KMS-11 (cell line): ENCODE results near the gene AATF.

Experiments used
- H2AFZ ChIP-seq: fragments of 200-600 bp; sonication (generic); 2 replicates; pipeline ENCODE4 v1.6.1; 2016; ENCODE audit warnings: antibody characterized with exemption, mixed run types, low read depth
- H3K27ac ChIP-seq: fragments of 200-600 bp; sonication (generic); 2 replicates; pipeline ENCODE4 v1.6.1; 2016; ENCODE audit warnings: mild to moderate bottlenecking, mixed run types
- H3K27me3 ChIP-seq: fragments of 200-600 bp; sonication (generic); 2 replicates; pipeline ENCODE4 v1.6.1; 2017; ENCODE audit warnings: mild to moderate bottlenecking, low read depth, mixed run types, moderate library complexity; ENCODE audit not compliant: insufficient read depth
- H3K36me3 ChIP-seq: fragments of 200-600 bp; sonication (generic); 2 replicates; pipeline ENCODE4 v1.6.1; 2017; ENCODE audit warnings: mild to moderate bottlenecking, mixed run types; ENCODE audit not compliant: insufficient read depth
- H3K4me1 ChIP-seq: fragments of 200-600 bp; sonication (generic); 2 replicates; pipeline ENCODE4 v1.6.1; 2016; ENCODE audit warnings: mild to moderate bottlenecking, low read depth, mixed run types; ENCODE audit not compliant: poor library complexity, severe bottlenecking
- H3K4me2 ChIP-seq: fragments of 200-600 bp; sonication (generic); 2 replicates; pipeline ENCODE4 v1.7.0; 2016; ENCODE audit warnings: mild to moderate bottlenecking, mixed run types
- H3K4me3 ChIP-seq: fragments of 200-600 bp; sonication (generic); IDR thresholded peaks from 2 replicates; pipeline ENCODE4 v1.6.1; 2017; ENCODE audit warnings: low read depth, low read length, mixed read lengths; ENCODE audit not compliant: insufficient read depth
- H3K79me2 ChIP-seq: fragments of 200-600 bp; sonication (generic); 2 replicates; pipeline ENCODE4 v1.6.1; 2016; ENCODE audit warnings: low read depth, mixed run types; ENCODE audit not compliant: insufficient read depth
- H3K9ac ChIP-seq: fragments of 200-600 bp; sonication (generic); 2 replicates; pipeline ENCODE4 v1.6.1; 2016; ENCODE audit warnings: mild to moderate bottlenecking, mixed run types
- H4K20me1 ChIP-seq: fragments of 200-600 bp; sonication (generic); 2 replicates; pipeline ENCODE4 v1.6.1; 2016; ENCODE audit warnings: mild to moderate bottlenecking, mixed run types; ENCODE audit not compliant: insufficient read depth
- CTCF ChIP-seq: fragments of 200-600 bp; sonication (generic); conservative IDR thresholded peaks from 2 replicates; pipeline ENCODE4 v1.6.1; 2017; ENCODE audit warnings: low read depth, mild to moderate bottlenecking, antibody characterized with exemption, low read length, moderate library complexity, mixed read lengths

Gene AATF

DNA sequence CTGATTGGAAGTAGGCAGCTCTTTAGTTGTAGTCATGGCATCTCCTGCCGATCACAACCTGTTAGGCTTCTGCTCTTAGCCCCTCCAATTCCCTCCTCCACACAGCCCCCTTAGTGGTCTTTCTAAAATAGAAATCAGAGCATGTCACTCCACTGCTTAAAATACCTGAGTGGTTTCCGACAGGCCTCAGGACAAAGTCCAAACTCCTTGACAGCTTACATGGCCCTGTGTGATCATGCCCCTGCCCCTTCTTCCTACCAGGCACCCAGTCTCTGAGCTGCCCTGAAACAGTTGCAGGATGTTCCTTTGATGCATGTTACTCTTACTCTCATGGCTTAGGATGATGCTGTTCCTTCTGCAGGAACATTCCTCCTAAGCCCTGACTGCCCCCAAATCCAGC lies 147.3 kb downstream of the AATF start:
- Histone ChIP-seq H3K9ac (no peak overlapping the region), H3K4me3 (no peak overlapping the region), H3K4me1 (no peaks in the 10 kb centered on the region), H3K27me3 (no peaks in the 10 kb centered on the region), H2AFZ (no peak overlapping the region), H3K79me2 (no peaks in the 10 kb centered on the region), H3K27ac (no peak overlapping the region), H3K4me2 (no peak overlapping the region), H3K36me3 (peaks cover 4% of the 10 kb centered on the region; the same call in 1 of the 2 replicates), H4K20me1 (no peaks in the 10 kb centered on the region)
- no peak for TF ChIP-seq CTCF

DNA sequence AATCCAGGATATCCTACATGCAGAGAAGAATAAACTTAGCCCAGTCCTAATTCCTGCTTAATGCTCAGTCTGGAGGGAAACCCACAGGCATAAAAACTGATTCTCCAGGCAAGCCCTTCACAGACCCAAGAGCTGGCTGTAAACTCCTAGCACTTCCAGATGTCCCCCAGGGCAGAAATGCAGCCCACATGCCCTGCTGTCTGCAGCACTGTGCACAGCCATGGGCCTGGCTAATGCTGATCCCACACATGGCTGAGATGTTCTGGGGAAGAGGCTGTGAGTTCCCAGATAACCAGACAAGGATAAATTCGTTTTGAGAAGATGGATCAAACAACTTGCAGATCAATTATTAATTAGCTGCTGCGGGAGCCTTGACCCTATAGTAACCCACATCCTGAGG lies 148.4 kb downstream of the AATF start:
- Histone ChIP-seq H3K9ac (no peak overlapping the region), H3K27ac (no peak overlapping the region)
- no peak for TF ChIP-seq CTCF

DNA sequence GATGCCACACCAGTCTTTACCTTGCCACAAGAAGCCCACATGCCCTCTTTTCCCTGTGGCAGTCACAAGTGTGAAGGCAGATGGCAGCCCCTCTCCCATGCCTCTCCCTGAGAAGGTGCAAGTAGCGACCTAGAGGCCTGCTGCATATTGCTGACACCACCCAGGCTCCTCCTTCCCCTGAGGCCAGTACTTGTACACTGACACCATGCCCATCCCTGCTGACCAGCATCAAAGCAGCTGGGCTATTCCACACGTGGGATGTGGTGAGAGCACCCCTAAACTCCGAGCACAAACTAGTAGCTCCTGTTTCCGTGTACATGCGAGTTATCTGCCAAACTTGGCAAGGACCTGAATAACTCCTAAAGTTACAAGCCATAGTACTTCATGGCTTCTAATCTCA lies 149.4 kb downstream of the AATF start:
- Histone ChIP-seq H3K4me2 (no peak overlapping the region), H3K79me2 (no peaks in the 10 kb centered on the region), H3K27ac (no peak overlapping the region), H3K4me1 (no peaks in the 10 kb centered on the region), H3K9ac (no peak overlapping the region), H3K36me3 (peaks cover 4% of the 10 kb centered on the region; the same call in 1 of the 2 replicates), H3K27me3 (no peaks in the 10 kb centered on the region), H2AFZ (no peak overlapping the region), H3K4me3 (no peak overlapping the region), H4K20me1 (no peaks in the 10 kb centered on the region)
- no peak for TF ChIP-seq CTCF

More for the DNA sequence above, 148.4 kb downstream of the AATF start:
- H3K79me2 ChIP-seq = no peaks in the 10 kb centered on the region
- H3K27me3 ChIP-seq = no peaks in the 10 kb centered on the region
- no peak overlapping the region for H3K4me3 ChIP-seq
- H3K4me1 ChIP-seq = no peaks in the 10 kb centered on the region
- no peaks in the 10 kb centered on the region for H4K20me1 ChIP-seq
- no peak overlapping the region for H3K4me2 ChIP-seq
- no peak overlapping the region for H2AFZ ChIP-seq
- H3K36me3 ChIP-seq = peaks cover 4% of the 10 kb centered on the region; the same call in 1 of the 2 replicates

GRCh38 chr17:37098910-37099664 lies 150.3 kb downstream of the AATF start:
- Histone ChIP-seq H3K79me2 (no peaks in the 10 kb centered on the region), H3K27ac (no peak overlapping the region), H3K9ac (no peak overlapping the region), H3K4me3 (no peak overlapping the region), H2AFZ (no peak overlapping the region), H3K27me3 (no peaks in the 10 kb centered on the region), H4K20me1 (no peaks in the 10 kb centered on the region), H3K36me3 (peaks cover 4% of the 10 kb centered on the region; the same call in 1 of the 2 replicates), H3K4me2 (no peak overlapping the region), H3K4me1 (no peaks in the 10 kb centered on the region)
- no peak for TF ChIP-seq CTCF
